HCT116 (cell line): ENCODE measurements around the gene AK2.

ENCODE experiments used
- CEBPB ChIP-seq: IDR thresholded peaks from 2 replicates; pipeline ENCODE4 v1.6.1; 2012; ENCODE audit warnings: low read depth
- POLR2A ChIP-seq: IDR thresholded peaks from 2 replicates; pipeline ENCODE4 v1.7.0; 2011; ENCODE audit warnings: borderline replicate concordance; ENCODE audit not compliant: insufficient read depth, insufficient read length; ENCODE audit errors: extremely low read depth
- SIN3A ChIP-seq: IDR thresholded peaks from 2 replicates; pipeline ENCODE4 v1.6.1; 2012; ENCODE audit warnings: low read depth
- TF ChIP-seq, protein P1 (sequence below), 3 experiments: fragments of 200-600 bp in 1 of 3; sonication (generic) in 1 of 3; IDR thresholded peaks in 2 of 3; conservative IDR thresholded peaks in 1 of 3; 2 replicates each; pipeline ENCODE4 v1.5.1; 2012 to 2017; ENCODE audit warnings: low read depth in 2 of 3, low read length in 2 of 3, antibody characterized with exemption in 1 of 3, borderline replicate concordance in 1 of 3, control low read depth in 1 of 3, mild to moderate bottlenecking in 1 of 3, mixed read lengths in 1 of 3, mixed run types in 1 of 3, moderate library complexity in 1 of 3; ENCODE audit not compliant: insufficient read depth in 1 of 3
- TF ChIP-seq, protein P2 (sequence below): IDR thresholded peaks from 2 replicates; pipeline ENCODE4 v1.6.1; 2012
- TF ChIP-seq, protein P3 (sequence below): IDR thresholded peaks from 2 replicates; pipeline ENCODE4 v1.6.1; 2012

GRCh38 chr1:33010932-33011731 is 25.6 kb downstream of the AK2 start:
- TF ChIP-seq, protein P1, sequence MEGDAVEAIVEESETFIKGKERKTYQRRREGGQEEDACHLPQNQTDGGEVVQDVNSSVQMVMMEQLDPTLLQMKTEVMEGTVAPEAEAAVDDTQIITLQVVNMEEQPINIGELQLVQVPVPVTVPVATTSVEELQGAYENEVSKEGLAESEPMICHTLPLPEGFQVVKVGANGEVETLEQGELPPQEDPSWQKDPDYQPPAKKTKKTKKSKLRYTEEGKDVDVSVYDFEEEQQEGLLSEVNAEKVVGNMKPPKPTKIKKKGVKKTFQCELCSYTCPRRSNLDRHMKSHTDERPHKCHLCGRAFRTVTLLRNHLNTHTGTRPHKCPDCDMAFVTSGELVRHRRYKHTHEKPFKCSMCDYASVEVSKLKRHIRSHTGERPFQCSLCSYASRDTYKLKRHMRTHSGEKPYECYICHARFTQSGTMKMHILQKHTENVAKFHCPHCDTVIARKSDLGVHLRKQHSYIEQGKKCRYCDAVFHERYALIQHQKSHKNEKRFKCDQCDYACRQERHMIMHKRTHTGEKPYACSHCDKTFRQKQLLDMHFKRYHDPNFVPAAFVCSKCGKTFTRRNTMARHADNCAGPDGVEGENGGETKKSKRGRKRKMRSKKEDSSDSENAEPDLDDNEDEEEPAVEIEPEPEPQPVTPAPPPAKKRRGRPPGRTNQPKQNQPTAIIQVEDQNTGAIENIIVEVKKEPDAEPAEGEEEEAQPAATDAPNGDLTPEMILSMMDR (IDR thresholded peaks at IDR 0.05 in 2 of 3, conservative IDR thresholded peaks at IDR 0.05 in 1 of 3; ENCODE audit: borderline replicate concordance in 1 of 3, insufficient read depth in 1 of 3, low read depth in 2 of 3, low read length in 2 of 3): no peak
- TF ChIP-seq, protein P2, sequence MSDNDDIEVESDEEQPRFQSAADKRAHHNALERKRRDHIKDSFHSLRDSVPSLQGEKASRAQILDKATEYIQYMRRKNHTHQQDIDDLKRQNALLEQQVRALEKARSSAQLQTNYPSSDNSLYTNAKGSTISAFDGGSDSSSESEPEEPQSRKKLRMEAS: 0 out of 2 replicates have a peak, but pooled peaks have one; percentile 16
- no peak for TF ChIP-seq CEBPB
- TF ChIP-seq SIN3A: no peak
- no peak for TF ChIP-seq POLR2A
- TF ChIP-seq, protein P3, sequence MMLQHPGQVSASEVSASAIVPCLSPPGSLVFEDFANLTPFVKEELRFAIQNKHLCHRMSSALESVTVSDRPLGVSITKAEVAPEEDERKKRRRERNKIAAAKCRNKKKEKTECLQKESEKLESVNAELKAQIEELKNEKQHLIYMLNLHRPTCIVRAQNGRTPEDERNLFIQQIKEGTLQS: no peak
